OCI-LY7 (cell line): ENCODE measurements around the gene SYT15B. TPM values are rescaled to one million over a fixed set of nuclear protein-coding genes. Genes with fewer than 3 reads are reported as not detected.
"Not testable (repeated sequence)": the region's sequence is repeated elsewhere in the genome, so short reads cannot be mapped to it uniquely, and the experiment has no call there.

Experiments
- BruUV-seq: library from RNA; stranded (reverse); fragments of 400-500 nt; replicated peaks from 2 replicates; lab custom pipeline; 2021; lab: Mats Ljungman, UMichigan
- CTCF ChIA-PET: fragments of 300-600 bp; sonication (Branson Sonifier 250); formaldehyde crosslinking; loops from one replicate; lab custom pipeline; 2022; ENCODE audit warnings: antibody characterized with exemption; ENCODE audit not compliant: unreplicated experiment; lab: Charles Lee
- POLR2A ChIA-PET: fragments of 300-600 bp; sonication (Branson Sonifier 250); formaldehyde crosslinking; loops from one replicate; lab custom pipeline; 2022; ENCODE audit warnings: antibody characterized with exemption; lab: Charles Lee
- DNase-seq: peaks from one replicate; pipeline ENCODE4 v3.0.0-alpha.2; 2015; ENCODE audit warnings: low spot score
- H2AFZ ChIP-seq: fragments of 200-600 bp; sonication (generic), shearing (Covaris generic); 2 replicates; pipeline ENCODE4 v1.6.1; 2014; ENCODE audit warnings: mild to moderate bottlenecking, antibody characterized with exemption, low read length, moderate library complexity
- H3K27ac ChIP-seq: fragments of 200-600 bp; sonication (generic); 2 replicates; pipeline ENCODE4 v1.5.1; 2014; ENCODE audit warnings: mixed run types, low read depth, mild to moderate bottlenecking, moderate library complexity, low read length, inconsistent platforms; ENCODE audit not compliant: poor library complexity, severe bottlenecking
- H3K36me3 ChIP-seq: fragments of 200-600 bp; sonication (generic); 2 replicates; pipeline ENCODE4 v1.6.1; 2014; ENCODE audit warnings: mild to moderate bottlenecking, antibody characterized with exemption, low read length, moderate library complexity, mixed read lengths; ENCODE audit not compliant: insufficient read depth
- H3K4me1 ChIP-seq: fragments of 200-600 bp; sonication (generic); 2 replicates; pipeline ENCODE4 v1.5.1; 2014; ENCODE audit warnings: mild to moderate bottlenecking, low read length; ENCODE audit not compliant: insufficient read depth, poor library complexity, severe bottlenecking
- H3K4me2 ChIP-seq: fragments of 200-600 bp; sonication (generic); 2 replicates; pipeline ENCODE4 v1.6.1; 2014; ENCODE audit warnings: mild to moderate bottlenecking, low read length
- H3K4me3 ChIP-seq: fragments of 200-600 bp; sonication (generic); 2 replicates; pipeline ENCODE4 v1.5.1; 2014; ENCODE audit warnings: mild to moderate bottlenecking, low read depth, low read length; ENCODE audit not compliant: poor library complexity, severe bottlenecking
- H3K79me2 ChIP-seq: fragments of 200-600 bp; sonication (generic); 2 replicates; pipeline ENCODE4 v1.6.1; 2016; ENCODE audit warnings: low read depth, mild to moderate bottlenecking, low read length, moderate library complexity, mixed read lengths; ENCODE audit not compliant: insufficient read depth
- H3K9me2 ChIP-seq: fragments of 200-600 bp; sonication (generic); 2 replicates; pipeline ENCODE4 v1.6.1; 2016; ENCODE audit warnings: mild to moderate bottlenecking, low read length, mixed read lengths; ENCODE audit not compliant: insufficient read depth
- H3K9me3 ChIP-seq: fragments of 200-600 bp; sonication (generic); 2 replicates; pipeline ENCODE4 v1.6.1; 2014; ENCODE audit warnings: mild to moderate bottlenecking, mixed run types, low read length, mixed read lengths
- H4K20me1 ChIP-seq: fragments of 200-600 bp; sonication (generic); 2 replicates; pipeline ENCODE4 v1.6.1; 2014; ENCODE audit warnings: mild to moderate bottlenecking, antibody characterized with exemption, low read length, moderate library complexity, mixed read lengths; ENCODE audit not compliant: insufficient read depth
- intact Hi-C: fragments of 100-400 bp; cut with micrococcal nuclease; formaldehyde crosslinking; loops from one replicate; pipeline ENCODE4 v1.10.0; 2022; ENCODE audit not compliant: unreplicated experiment
- total RNA-seq, 2 experiments: library from RNA; depleted of rRNA in 1 of 2; stranded (reverse); fragments of >200 nt in 1 of 2; shearing (Covaris generic) in 1 of 2; gene quantifications; 2 replicates each; pipeline ENCODE4 v1.2.3, GENCODE V29; 2014 to 2022

Gene SYT15B
- total RNA-seq, 2 experiments from 2014 or later, result 0.42 TPM; not detected in 1

GRCh38 chr10:47743611-47744550, 19.5 kb downstream of the SYT15B start:
- H3K4me3 ChIP-seq, POLR2A ChIA-PET, intact Hi-C loops, H3K79me2 ChIP-seq, H4K20me1 ChIP-seq, H3K27ac ChIP-seq, BruUV-seq, H3K9me2 ChIP-seq, DNase-seq, H3K36me3 ChIP-seq, CTCF ChIA-PET, H3K9me3 ChIP-seq, H2AFZ ChIP-seq, H3K4me2 ChIP-seq, H3K4me1 ChIP-seq: not testable (repeated sequence)

GRCh38 chr10:47740868-47741267, 22.5 kb downstream of the SYT15B start:
- H3K27ac ChIP-seq, POLR2A ChIA-PET, H3K36me3 ChIP-seq, BruUV-seq, H3K79me2 ChIP-seq, CTCF ChIA-PET, DNase-seq, H4K20me1 ChIP-seq, H3K9me3 ChIP-seq, intact Hi-C loops, H3K4me3 ChIP-seq, H3K4me2 ChIP-seq, H3K9me2 ChIP-seq, H3K4me1 ChIP-seq, H2AFZ ChIP-seq: not testable (repeated sequence)

GRCh38 chr10:47730911-47731310, 32.5 kb downstream of the SYT15B start:
- BruUV-seq, H2AFZ ChIP-seq, CTCF ChIA-PET, H3K27ac ChIP-seq, H4K20me1 ChIP-seq, DNase-seq, H3K4me1 ChIP-seq, intact Hi-C loops, H3K9me2 ChIP-seq, H3K36me3 ChIP-seq, H3K9me3 ChIP-seq, H3K4me3 ChIP-seq, H3K4me2 ChIP-seq, H3K79me2 ChIP-seq, POLR2A ChIA-PET: not testable (repeated sequence)

- H4K20me1 ChIP-seq, H3K9me2 ChIP-seq, H3K79me2 ChIP-seq, H3K27ac ChIP-seq, H3K36me3 ChIP-seq, DNase-seq, H3K4me3 ChIP-seq, POLR2A ChIA-PET, BruUV-seq, H3K9me3 ChIP-seq, CTCF ChIA-PET, H3K4me1 ChIP-seq, H3K4me2 ChIP-seq, H2AFZ ChIP-seq, intact Hi-C loops: not testable (repeated sequence)
Measured at GRCh38 chr10:47725740-47726139, 37.7 kb downstream of the SYT15B start.

- H3K27ac ChIP-seq, POLR2A ChIA-PET, H3K79me2 ChIP-seq, H3K4me3 ChIP-seq, H3K9me2 ChIP-seq, H4K20me1 ChIP-seq, H3K4me1 ChIP-seq, H3K4me2 ChIP-seq, H3K36me3 ChIP-seq, BruUV-seq, CTCF ChIA-PET, H2AFZ ChIP-seq, H3K9me3 ChIP-seq, DNase-seq, intact Hi-C loops: not testable (repeated sequence)
Measured at GRCh38 chr10:47725047-47725446, 38.3 kb downstream of the SYT15B start.

GRCh38 chr10:47724119-47724518, 39.3 kb downstream of the SYT15B start:
- DNase-seq, H3K4me1 ChIP-seq, intact Hi-C loops, H3K27ac ChIP-seq, POLR2A ChIA-PET, H3K79me2 ChIP-seq, H3K9me3 ChIP-seq, H3K4me3 ChIP-seq, H3K9me2 ChIP-seq, H4K20me1 ChIP-seq, CTCF ChIA-PET, BruUV-seq, H2AFZ ChIP-seq, H3K36me3 ChIP-seq, H3K4me2 ChIP-seq: not testable (repeated sequence)
